ENCODE results near the gene GPRIN3.

DNA sequence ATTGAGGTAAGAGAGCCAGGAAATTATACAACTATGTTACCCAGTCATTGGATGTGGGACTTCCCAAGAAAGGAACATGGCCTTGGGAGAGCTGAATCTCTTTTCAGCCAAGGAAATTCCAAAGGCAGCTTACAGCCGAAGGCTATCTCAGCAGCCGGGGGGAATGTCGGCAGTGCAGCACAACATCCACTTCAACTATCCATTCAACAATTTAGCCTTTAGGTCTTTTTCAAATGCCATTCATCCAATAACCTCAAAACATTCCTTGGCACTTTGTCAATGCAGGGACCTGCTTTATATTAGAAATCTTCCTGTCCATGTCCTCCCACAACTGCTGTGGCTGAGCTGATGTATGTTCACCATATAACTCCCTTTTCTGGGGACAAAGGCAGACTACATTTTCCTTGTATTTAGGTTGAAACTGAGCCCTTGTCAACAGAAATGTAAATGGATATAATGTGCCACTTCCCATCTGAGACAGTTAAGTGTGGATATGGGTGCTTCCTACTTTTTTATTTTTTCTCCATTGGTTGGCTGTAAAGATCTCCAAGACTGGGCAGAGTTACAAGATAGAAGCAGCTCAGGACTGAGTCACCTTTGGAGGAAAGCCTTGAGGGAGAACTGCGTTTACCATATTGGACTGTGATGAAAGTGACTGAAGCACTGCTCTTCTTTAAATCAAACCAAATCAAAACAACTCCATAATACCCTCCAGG is 94.8 kb downstream of the GPRIN3 start:
- no peak for TF ChIP-seq EZH2 (IDR thresholded peaks at IDR 0.05; ENCODE audit: borderline replicate concordance, low read depth, low read length, severe bottlenecking)
- TF ChIP-seq, protein P1, sequence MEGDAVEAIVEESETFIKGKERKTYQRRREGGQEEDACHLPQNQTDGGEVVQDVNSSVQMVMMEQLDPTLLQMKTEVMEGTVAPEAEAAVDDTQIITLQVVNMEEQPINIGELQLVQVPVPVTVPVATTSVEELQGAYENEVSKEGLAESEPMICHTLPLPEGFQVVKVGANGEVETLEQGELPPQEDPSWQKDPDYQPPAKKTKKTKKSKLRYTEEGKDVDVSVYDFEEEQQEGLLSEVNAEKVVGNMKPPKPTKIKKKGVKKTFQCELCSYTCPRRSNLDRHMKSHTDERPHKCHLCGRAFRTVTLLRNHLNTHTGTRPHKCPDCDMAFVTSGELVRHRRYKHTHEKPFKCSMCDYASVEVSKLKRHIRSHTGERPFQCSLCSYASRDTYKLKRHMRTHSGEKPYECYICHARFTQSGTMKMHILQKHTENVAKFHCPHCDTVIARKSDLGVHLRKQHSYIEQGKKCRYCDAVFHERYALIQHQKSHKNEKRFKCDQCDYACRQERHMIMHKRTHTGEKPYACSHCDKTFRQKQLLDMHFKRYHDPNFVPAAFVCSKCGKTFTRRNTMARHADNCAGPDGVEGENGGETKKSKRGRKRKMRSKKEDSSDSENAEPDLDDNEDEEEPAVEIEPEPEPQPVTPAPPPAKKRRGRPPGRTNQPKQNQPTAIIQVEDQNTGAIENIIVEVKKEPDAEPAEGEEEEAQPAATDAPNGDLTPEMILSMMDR (IDR thresholded peaks at IDR 0.05; ENCODE audit: borderline replicate concordance, extremely low read depth, low read length, poor library complexity, severe bottlenecking), result no peak

All from DND-41 (cell line).